COLO668 (cell line): Measurements from ENCODE around the gene TMC7.

Experiments used
- DNase-seq: peaks from one replicate; lab custom pipeline; 2025; ENCODE audit not compliant: unreplicated experiment; lab: John Stamatoyannopoulos, UW

The TMC7 gene

GRCh38 chr16:19021747-19022146 lies 38.0 kb downstream of the TMC7 start:
- no peak for DNase-seq

- no peak for DNase-seq
Measured at GRCh38 chr16:19027416-19027815, 43.7 kb downstream of the TMC7 start.

DNA sequence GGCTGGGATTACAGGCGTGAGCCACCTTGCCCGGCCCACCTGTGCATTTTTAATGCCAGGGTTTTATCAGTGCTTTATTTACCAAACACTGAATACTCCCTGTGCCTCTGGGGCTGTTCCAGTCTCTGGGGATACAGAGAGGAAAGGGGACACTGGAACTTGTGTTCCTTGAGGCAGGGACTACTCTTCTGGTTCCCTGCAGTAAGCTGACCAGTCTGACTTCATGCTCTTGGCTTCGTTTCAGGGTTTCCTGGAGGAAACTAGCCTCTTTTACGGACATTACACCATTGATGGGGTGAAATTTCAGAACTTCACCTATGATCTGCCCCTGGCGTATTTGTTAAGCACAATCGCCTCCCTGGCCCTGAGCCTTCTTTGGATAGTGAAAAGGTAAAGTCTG lies 46.2 kb downstream of the TMC7 start:
- DNase-seq, result no peak

DNA sequence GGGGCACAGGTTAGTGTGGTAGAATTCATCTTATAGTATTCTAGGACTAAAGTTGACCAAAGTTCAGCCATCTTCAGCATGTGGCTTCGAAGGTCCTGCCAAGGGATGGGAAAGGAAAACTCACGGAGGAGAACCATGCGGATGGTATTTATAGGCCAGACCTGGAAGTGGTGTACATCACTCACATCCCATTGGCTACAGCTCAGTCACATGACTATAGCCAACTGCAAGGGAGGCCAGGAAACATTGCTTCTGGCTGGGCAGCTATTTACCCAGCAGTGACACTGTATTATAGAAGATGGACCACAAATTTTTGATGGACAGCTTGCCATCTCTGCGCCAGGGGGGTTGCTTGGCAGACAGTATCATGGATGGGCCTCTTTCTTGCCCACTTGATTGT lies 48.0 kb downstream of the TMC7 start:
- DNase-seq, result no peak

- no peak for DNase-seq
Measured at GRCh38 chr16:19033761-19034160, 50.0 kb downstream of the TMC7 start.

DNA sequence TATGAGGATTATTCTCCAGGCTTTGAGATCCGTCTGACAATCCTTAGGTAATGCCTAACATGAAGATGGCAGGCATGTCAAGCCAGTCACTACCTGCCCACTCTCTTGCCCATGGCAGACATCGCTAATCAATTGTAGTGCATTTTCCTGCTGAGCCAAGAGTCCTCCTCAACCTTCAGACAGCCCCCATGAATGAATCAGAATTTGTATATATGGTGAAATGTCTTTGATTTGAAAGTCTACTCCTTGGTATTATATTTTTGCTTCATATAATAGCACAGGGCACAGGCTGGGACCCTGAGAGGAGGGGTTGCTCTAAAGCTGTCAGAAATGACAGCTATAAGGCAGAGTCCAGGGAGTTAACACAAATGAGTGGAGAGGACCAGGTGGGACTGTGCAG lies 56.7 kb downstream of the TMC7 start:
- DNase-seq, result no peak

DNA sequence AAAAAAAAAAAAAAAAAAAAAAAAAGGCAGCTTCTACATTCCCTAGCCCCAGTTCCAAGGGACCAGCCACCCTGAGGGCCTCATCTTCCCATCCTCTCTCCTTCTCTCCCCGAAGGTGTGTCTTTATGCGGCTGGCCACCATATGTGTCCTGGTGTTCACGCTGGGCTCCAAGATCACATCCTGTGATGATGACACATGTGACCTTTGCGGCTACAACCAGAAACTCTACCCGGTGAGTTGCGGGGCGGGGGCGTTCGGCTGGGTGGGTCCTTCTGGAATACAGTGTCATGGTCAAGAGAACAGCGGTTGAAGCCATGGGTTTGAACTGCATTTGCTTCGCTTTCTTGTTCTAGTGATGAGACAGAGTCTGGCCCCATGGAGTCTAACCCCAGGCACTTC lies 61.0 kb downstream of the TMC7 start:
- no peak for DNase-seq

DNA sequence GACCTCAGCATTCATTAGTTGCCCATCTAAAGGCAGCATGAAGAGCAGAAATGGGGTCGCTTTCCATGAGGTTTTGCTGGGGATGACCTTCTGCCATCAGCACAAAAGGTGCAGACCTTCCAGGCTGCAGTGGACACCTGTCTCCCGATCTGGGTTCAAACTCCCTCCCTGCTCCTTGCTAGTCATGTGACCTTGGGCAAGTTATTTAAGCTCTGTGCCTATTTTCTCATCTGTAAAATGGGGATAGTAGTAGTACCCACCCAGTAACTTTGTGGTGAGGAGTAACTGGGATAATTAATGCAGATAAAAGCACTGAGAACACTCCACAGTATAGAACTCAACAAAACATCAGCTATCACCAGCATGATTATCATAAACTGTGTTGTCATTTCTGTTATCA lies 62.3 kb downstream of the TMC7 start:
- DNase-seq, result no peak

GRCh38 chr16:19062706-19063105 lies 79.0 kb downstream of the TMC7 start:
- no peak for DNase-seq

GRCh38 chr16:19066988-19067348 lies 83.2 kb downstream of the TMC7 start:
- no peak for DNase-seq

GRCh38 chr16:19067349-19068236 lies 83.9 kb downstream of the TMC7 start, which contains the start of gene COQ7:
Gene COQ7 (plus strand): TSS chr16:19067614. CDS start chr16:19067665, 51 bp downstream.
- peak; percentile 98 for DNase-seq

- DNase-seq, result no peak
Measured at GRCh38 chr16:19068237-19068815, 84.6 kb downstream of the TMC7 start.

DNA sequence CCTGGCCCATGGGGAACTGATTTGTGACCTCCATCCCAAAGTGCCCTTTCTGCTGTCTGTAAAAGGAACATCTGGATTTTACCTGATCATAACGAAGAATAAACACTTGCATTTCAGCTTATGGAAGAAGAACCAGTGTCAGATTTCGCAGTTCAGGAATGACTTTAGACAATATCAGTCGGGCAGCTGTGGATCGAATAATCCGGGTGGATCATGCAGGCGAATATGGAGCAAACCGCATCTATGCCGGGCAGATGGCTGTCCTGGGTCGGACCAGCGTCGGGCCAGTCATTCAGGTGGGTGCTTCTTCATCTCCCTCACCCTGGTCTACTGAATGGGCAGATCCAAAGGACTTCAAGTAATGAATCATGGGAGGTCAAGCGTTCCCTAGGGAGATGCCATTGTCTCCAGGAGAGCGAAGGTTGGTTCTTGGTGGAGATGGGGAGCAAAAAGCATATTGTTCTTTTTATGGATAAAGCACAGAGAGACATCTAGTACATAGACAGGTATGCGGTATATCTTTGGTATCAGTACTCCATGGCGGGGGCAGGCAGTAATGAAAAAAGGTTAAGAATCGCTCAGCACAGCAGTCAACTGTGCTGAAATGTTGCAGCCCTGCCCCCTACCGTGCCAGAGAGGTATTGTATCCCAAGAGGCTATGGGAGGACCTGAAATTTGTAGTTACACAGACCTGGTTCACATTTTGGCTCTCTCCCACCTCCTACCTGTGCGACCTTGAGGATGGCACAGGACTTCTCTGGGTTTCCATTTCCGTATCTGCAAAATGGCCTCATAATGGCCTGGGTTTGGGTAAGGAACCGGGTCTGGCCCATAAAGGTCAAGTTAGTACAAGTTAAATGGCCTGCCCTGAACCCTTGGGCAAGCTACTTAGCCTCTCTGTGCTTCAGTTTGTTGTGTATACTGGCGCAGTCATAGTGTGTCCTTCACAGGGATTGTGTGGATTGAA lies 88.4 kb downstream of the TMC7 start:
- peak; percentile 50 for DNase-seq

DNA sequence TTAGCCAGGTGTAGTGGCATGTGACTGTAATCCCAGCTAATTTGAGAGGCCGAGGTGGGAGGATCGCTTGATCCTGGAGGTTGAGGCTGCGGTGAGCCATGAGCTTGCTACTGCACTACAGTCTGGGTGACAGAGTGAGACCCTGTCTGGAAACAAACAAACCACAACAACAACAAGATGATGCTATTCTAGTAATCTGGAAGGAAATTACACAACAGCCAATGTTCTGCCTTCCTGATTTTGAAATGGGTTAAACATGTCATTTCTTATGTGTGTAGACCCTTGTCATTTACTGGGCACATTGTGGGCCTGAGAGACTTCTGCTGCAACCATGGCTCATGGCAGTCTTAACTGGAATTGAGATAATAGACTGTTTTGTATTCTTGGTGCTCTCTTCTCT lies 89.6 kb downstream of the TMC7 start:
- DNase-seq, result no peak

DNA sequence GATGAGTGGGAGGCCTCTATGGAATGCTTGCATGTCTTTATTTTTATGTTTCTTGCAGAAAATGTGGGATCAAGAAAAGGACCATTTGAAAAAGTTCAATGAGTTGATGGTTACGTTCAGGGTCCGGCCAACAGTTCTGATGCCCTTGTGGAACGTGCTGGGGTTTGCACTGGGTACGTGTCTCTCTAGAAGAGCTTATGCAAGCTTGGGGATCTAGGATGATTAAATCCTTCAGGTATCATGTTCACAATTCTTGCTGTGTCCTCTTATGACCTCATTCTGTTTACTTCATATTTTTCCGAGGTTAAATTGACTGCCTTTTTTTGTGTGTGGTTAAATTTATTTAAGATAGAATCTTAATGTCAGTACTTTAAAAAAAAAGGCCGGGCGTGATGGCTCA lies 90.1 kb downstream of the TMC7 start:
- no peak for DNase-seq

GRCh38 chr16:19075511-19075910 lies 91.8 kb downstream of the TMC7 start:
- DNase-seq, result no peak

- DNase-seq, result no peak
Measured at GRCh38 chr16:19077879-19078278, 94.1 kb downstream of the TMC7 start.

DNA sequence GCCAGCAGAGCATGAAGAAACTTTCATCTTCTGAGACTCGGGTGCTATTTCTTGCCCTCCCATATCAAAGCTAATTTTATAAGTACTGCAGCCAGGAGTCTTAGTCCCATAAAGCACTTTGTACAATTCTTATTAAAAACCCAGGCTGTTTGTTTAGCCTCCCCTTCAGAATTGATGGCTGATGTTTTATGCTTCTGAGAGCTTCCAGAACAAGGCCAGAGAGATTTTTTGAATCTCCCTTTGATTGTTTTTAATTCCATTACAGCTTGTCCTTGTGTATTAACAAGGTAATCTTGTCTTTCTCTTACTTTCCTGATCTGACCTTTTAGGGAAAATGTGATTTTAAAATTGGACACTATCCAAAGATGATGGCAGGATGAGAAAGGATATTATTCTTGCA lies 99.9 kb downstream of the TMC7 start:
- DNase-seq, result no peak

DNA sequence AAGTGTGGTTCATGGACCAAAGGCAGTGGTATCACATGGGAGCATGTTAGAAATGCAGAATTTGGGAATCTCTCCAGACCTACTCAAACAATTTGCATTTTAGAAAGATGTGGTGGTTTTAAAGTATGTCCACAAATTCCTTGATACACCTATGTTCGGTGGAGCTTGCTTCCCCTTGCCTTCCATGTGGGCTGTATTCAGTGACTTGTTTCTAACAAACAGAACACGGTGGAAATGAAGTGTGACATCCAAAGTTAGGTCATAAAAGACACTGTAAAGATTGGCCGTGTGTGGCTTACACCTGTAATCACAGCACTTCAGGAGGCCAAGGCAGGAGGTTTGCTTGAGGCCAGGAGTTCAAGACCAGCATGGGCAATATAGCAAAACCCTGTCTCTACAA lies 100.4 kb downstream of the TMC7 start:
- no peak for DNase-seq

GRCh38 chr16:19084879-19085278 lies 101.1 kb downstream of the TMC7 start:
- DNase-seq, result no peak

- DNase-seq, result no peak
Measured at GRCh38 chr16:19085679-19086200, 102.0 kb downstream of the TMC7 start.
